Chondrocyte (in vitro differentiated cells): Measurements from ENCODE around the gene MGAT3. TPM values are rescaled to one million over a fixed set of nuclear protein-coding genes. Genes with fewer than 3 reads are reported as not detected.

Experiments used
- DNase-seq: peaks from one replicate; pipeline ENCODE4 v3.0.0; 2021; ENCODE audit warnings: mixed read lengths, low spot score
- H3K27ac Mint-ChIP-seq: one replicate; pipeline ENCODE4 v1.8.0; 2021; ENCODE audit warnings: mild to moderate bottlenecking, moderate library complexity, mixed read lengths; ENCODE audit not compliant: unreplicated experiment
- H3K27me3 Mint-ChIP-seq: 2 replicates; pipeline ENCODE4 v1.8.0; 2021; ENCODE audit warnings: low read depth, mixed read lengths
- H3K36me3 Mint-ChIP-seq: 2 replicates; pipeline ENCODE4 v1.8.0; 2021; ENCODE audit warnings: low read depth, mixed read lengths
- H3K4me1 Mint-ChIP-seq: 2 replicates; pipeline ENCODE4 v1.8.0; 2021; ENCODE audit warnings: low read depth, mild to moderate bottlenecking, mixed read lengths
- H3K4me3 Mint-ChIP-seq: one replicate; pipeline ENCODE4 v1.8.0; 2021; ENCODE audit warnings: mild to moderate bottlenecking, moderate library complexity, mixed read lengths; ENCODE audit not compliant: unreplicated experiment
- H3K9me3 Mint-ChIP-seq: 2 replicates; pipeline ENCODE4 v1.8.0; 2021; ENCODE audit warnings: low read depth, mixed read lengths
- CTCF ChIP-seq: fragments of 200-600 bp; sonication (generic); IDR thresholded peaks from 2 replicates; pipeline ENCODE4 v1.5.0; 2021; ENCODE audit warnings: antibody characterized with exemption, mild to moderate bottlenecking, moderate library complexity
- total RNA-seq: library from RNA; stranded (reverse); gene quantifications from 3 replicates; pipeline ENCODE4 v1.2.1, GENCODE V29; 2021

Gene MGAT3
- total RNA-seq, 1 donor from 2014 or later = 6.1 TPM

GRCh38 chr22:39432361-39432811 lies 24.4 kb upstream of the MGAT3 start:
- H3K27me3 Mint-ChIP-seq = no peaks in the 10 kb centered on the region
- TF ChIP-seq CTCF = no peak
- H3K36me3 Mint-ChIP-seq = peaks cover 2% of the 10 kb centered on the region
- H3K27ac Mint-ChIP-seq = peak overlapping the region; percentile 97
- H3K4me1 Mint-ChIP-seq = peaks cover 55% of the 10 kb centered on the region
- no peaks in the 10 kb centered on the region for H3K9me3 Mint-ChIP-seq
- H3K4me3 Mint-ChIP-seq = no peak overlapping the region
- DNase-seq = peak; percentile 73

- DNase-seq = peak; percentile 75
- H3K27ac Mint-ChIP-seq = no peak overlapping the region
- H3K27me3 Mint-ChIP-seq = no peaks in the 10 kb centered on the region
- no peak for TF ChIP-seq CTCF
- no peaks in the 10 kb centered on the region for H3K9me3 Mint-ChIP-seq
- no peak overlapping the region for H3K4me3 Mint-ChIP-seq
- peaks cover 2% of the 10 kb centered on the region for H3K36me3 Mint-ChIP-seq
- H3K4me1 Mint-ChIP-seq = peaks cover 42% of the 10 kb centered on the region
Observed at GRCh38 chr22:39433476-39434242, 23.2 kb upstream of the MGAT3 start.

GRCh38 chr22:39434243-39434653 lies 22.6 kb upstream of the MGAT3 start:
- no peak for DNase-seq
- Mint-ChIP-seq H3K9me3 (no peaks in the 10 kb centered on the region), H3K27ac (no peak overlapping the region), H3K27me3 (no peaks in the 10 kb centered on the region), H3K4me1 (peaks cover 41% of the 10 kb centered on the region), H3K4me3 (no peak overlapping the region), H3K36me3 (peaks cover 2% of the 10 kb centered on the region)
- TF ChIP-seq CTCF = no peak

- no peaks in the 10 kb centered on the region for H3K27me3 Mint-ChIP-seq
- TF ChIP-seq CTCF = no peak
- H3K9me3 Mint-ChIP-seq = no peaks in the 10 kb centered on the region
- peaks cover 2% of the 10 kb centered on the region for H3K36me3 Mint-ChIP-seq
- no peak overlapping the region for H3K27ac Mint-ChIP-seq
- H3K4me1 Mint-ChIP-seq = peaks cover 39% of the 10 kb centered on the region
- DNase-seq = no peak
- no peak overlapping the region for H3K4me3 Mint-ChIP-seq
Observed at GRCh38 chr22:39434721-39435120, 22.1 kb upstream of the MGAT3 start.

- no peak overlapping the region for H3K4me3 Mint-ChIP-seq
- H3K4me1 Mint-ChIP-seq = peaks cover 32% of the 10 kb centered on the region
- H3K36me3 Mint-ChIP-seq = peaks cover under 1% of the 10 kb centered on the region
- no peaks in the 10 kb centered on the region for H3K27me3 Mint-ChIP-seq
- no peak overlapping the region for H3K27ac Mint-ChIP-seq
- H3K9me3 Mint-ChIP-seq = no peaks in the 10 kb centered on the region
- no peak for TF ChIP-seq CTCF
- DNase-seq = no peak
Observed at GRCh38 chr22:39435616-39436015, 21.2 kb upstream of the MGAT3 start.
